COLO829 (cell line): Measurements from ENCODE around the gene ZFP36L2.

Experiments
- DNase-seq: peaks from one replicate; pipeline ENCODE4 v3.0.0; 2012; ENCODE audit warnings: low spot score

ZFP36L2 gene

GRCh38 chr2:43222475-43223309 lies 3.7 kb downstream of the ZFP36L2 start:
- DNase-seq = no peak

GRCh38 chr2:43221763-43222474 lies 4.5 kb downstream of the ZFP36L2 start:
- peak; percentile 94 for DNase-seq

GRCh38 chr2:43221124-43221762 lies 5.2 kb downstream of the ZFP36L2 start:
- DNase-seq = no peak

- DNase-seq = no peak
Measured at GRCh38 chr2:43220760-43221123, 5.7 kb downstream of the ZFP36L2 start.

GRCh38 chr2:43220229-43220751 lies 6.1 kb downstream of the ZFP36L2 start:
- DNase-seq = no peak

- peak; percentile 69 for DNase-seq
Measured at GRCh38 chr2:43219383-43220228, 6.8 kb downstream of the ZFP36L2 start.

GRCh38 chr2:43218702-43219382 lies 7.6 kb downstream of the ZFP36L2 start:
- no peak for DNase-seq

GRCh38 chr2:43218155-43218701 lies 8.2 kb downstream of the ZFP36L2 start:
- DNase-seq = no peak

GRCh38 chr2:43217228-43218154 lies 8.9 kb downstream of the ZFP36L2 start:
- DNase-seq = no peak

GRCh38 chr2:43216629-43217028 lies 9.8 kb downstream of the ZFP36L2 start:
- no peak for DNase-seq

- no peak for DNase-seq
Measured at GRCh38 chr2:43215673-43216255, 10.6 kb downstream of the ZFP36L2 start.

GRCh38 chr2:43214253-43214652 lies 12.2 kb downstream of the ZFP36L2 start:
- DNase-seq = no peak

- DNase-seq = no peak
Measured at GRCh38 chr2:43212931-43213330, 13.5 kb downstream of the ZFP36L2 start.

- DNase-seq = no peak
Measured at GRCh38 chr2:43212216-43212835, 14.1 kb downstream of the ZFP36L2 start.

GRCh38 chr2:43210467-43211303 lies 15.7 kb downstream of the ZFP36L2 start:
- DNase-seq = no peak

GRCh38 chr2:43210125-43210466 lies 16.3 kb downstream of the ZFP36L2 start:
- DNase-seq = no peak

- no peak for DNase-seq
Measured at GRCh38 chr2:43209204-43209717, 17.1 kb downstream of the ZFP36L2 start.
